ENCODE data around the gene CACNG7. TPM values are rescaled to one million over a fixed set of nuclear protein-coding genes. Genes with fewer than 3 reads are reported as not detected.

Gene CACNG7
- total RNA-seq, 1 experiment from 2014 or later: not detected

DNA sequence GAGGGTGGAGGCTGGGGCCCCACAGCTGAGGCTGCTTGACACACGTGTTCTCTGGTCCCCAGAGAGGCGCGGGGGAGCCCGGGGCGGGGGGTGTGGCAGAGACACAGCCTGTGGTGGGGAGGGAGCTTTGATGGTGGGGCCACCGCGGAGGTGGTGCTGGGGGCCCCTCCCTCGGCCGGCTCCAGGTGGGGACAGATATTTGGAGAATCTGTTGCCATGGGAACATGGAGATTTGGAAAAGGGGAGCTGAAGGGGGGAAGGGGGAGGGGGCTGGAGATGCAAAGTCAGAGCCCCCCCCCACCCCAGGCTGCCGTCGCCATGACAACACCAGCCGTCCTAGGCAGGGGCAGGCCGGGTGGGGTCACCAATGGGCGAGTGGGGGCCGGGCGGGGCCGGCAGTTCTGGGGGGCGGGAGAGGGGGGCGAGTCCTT, 25.8 kb upstream of the CACNG7 start:
- Histone ChIP-seq H3K79me2 (ENCODE audit: low read length) (no peaks in the 10 kb centered on the region), H3K4me1 (ENCODE audit: insufficient read depth, low read length) (peaks cover 20% of the 10 kb centered on the region), H3K27me3 (ENCODE audit: low read length) (peaks cover 33% of the 10 kb centered on the region), H3K9me2 (replicated peaks; ENCODE audit: low read length) (no peaks in the 10 kb centered on the region), H3K4me2 (ENCODE audit: low read length) (no peak overlapping the region), H3K27ac (ENCODE audit: low read length) (no peak overlapping the region), H4K20me1 (ENCODE audit: low read length) (no peaks in the 10 kb centered on the region), H3K9ac (ENCODE audit: low read length) (no peak overlapping the region), H3K9me3 (ENCODE audit: low read length) (no peaks in the 10 kb centered on the region), H3F3A (ENCODE audit: low read length, unreplicated experiment) (no peaks in the 10 kb centered on the region), H2AFZ (ENCODE audit: low read length) (no peak overlapping the region), H3K4me3 (ENCODE audit: low read length) (no peak overlapping the region), H3K36me3 (ENCODE audit: low read depth, low read length) (no peaks in the 10 kb centered on the region)
- ChIA-PET CTCF (interaction anchor here (0.7 kb wide), 1 partner anchor 18 kb away, joined by 3 read pairs; no protein-coding TSS in a partner anchor), POLR2A (ENCODE audit: unreplicated experiment) (no interaction called here)
- intact Hi-C loops (cut with micrococcal nuclease): no loop called here
- BruUV-seq (replicated peaks): no TSS peak
- DNase-seq: no peak
- TF ChIP-seq EZH2phosphoT487 (IDR thresholded peaks at IDR 0.05; ENCODE audit: borderline replicate concordance, low read length) (no peak; the same call in 1 of the 2 replicates), EZH2 (IDR thresholded peaks at IDR 0.05; ENCODE audit: low read length, unreplicated experiment) (no peak)
- TF ChIP-seq, protein P1, sequence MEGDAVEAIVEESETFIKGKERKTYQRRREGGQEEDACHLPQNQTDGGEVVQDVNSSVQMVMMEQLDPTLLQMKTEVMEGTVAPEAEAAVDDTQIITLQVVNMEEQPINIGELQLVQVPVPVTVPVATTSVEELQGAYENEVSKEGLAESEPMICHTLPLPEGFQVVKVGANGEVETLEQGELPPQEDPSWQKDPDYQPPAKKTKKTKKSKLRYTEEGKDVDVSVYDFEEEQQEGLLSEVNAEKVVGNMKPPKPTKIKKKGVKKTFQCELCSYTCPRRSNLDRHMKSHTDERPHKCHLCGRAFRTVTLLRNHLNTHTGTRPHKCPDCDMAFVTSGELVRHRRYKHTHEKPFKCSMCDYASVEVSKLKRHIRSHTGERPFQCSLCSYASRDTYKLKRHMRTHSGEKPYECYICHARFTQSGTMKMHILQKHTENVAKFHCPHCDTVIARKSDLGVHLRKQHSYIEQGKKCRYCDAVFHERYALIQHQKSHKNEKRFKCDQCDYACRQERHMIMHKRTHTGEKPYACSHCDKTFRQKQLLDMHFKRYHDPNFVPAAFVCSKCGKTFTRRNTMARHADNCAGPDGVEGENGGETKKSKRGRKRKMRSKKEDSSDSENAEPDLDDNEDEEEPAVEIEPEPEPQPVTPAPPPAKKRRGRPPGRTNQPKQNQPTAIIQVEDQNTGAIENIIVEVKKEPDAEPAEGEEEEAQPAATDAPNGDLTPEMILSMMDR (conservative IDR thresholded peaks at IDR 0.05; ENCODE audit: low read depth, low read length): no peak
- ATAC-seq: no peak

DNA sequence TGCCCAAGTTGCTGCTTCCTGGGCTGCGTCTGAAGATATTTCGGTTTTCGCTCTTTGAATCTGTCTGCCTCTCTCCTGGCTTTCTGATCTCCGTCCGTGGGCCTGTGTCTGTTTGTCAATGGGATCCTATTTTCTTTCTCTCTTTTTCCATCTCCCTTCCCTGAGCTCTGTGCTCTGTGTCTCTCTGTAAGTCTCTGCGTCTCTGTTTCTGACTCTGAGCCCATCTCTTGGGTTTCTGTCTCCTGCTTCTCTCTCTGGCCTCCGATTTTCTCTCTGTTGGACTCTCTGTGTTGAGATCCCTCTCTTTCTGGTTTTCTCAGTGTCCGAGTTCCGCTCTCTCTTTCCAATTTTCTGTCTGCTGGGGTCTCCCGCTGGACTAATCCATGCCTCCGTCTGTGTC, 25.3 kb upstream of the CACNG7 start:
- TF ChIP-seq, protein P1 (conservative IDR thresholded peaks at IDR 0.05; ENCODE audit: low read depth, low read length): no peak
- TF ChIP-seq EZH2 (IDR thresholded peaks at IDR 0.05; ENCODE audit: low read length, unreplicated experiment) (no peak), EZH2phosphoT487 (IDR thresholded peaks at IDR 0.05; ENCODE audit: borderline replicate concordance, low read length) (no peak)
- POLR2A ChIA-PET (ENCODE audit: unreplicated experiment): interaction anchor here (0.7 kb wide), 1 partner anchor 16 kb away, joined by 4 read pairs; the partner anchor contains the start of gene MYADM
- H2AFZ ChIP-seq (ENCODE audit: low read length): no peak overlapping the region

DNA sequence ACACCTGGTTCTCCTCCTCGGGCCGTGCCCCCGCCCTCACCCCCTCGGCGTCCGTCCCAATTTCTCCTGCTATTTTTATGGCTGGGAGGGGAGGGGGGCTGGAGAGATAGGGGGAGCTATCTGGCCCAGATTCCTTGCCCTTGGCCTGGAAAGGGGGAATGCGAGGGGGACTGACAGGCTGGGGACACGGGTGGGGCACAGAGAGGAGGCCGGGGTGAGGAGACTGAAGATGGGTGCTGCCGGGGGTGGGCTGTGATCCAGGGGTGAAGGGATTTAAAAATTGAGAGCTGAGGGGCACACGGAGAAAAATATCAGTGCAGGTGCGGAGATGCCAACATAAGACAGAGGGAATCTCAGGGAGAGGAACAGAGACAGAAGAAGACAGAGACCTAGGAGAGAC, 24.8 kb upstream of the CACNG7 start:
- H3K9me3 ChIP-seq (ENCODE audit: low read length): no peaks in the 10 kb centered on the region
- DNase-seq (no peak), ATAC-seq (no peak)
- no peak for TF ChIP-seq EZH2phosphoT487 (IDR thresholded peaks at IDR 0.05; ENCODE audit: borderline replicate concordance, low read length)
- TF ChIP-seq, protein P1 (conservative IDR thresholded peaks at IDR 0.05; ENCODE audit: low read depth, low read length): no peak
- no peak for TF ChIP-seq EZH2 (IDR thresholded peaks at IDR 0.05; ENCODE audit: low read length, unreplicated experiment)
- no peak overlapping the region for H3K4me2 ChIP-seq (ENCODE audit: low read length)
- no TSS peak for BruUV-seq (replicated peaks)
- no peaks in the 10 kb centered on the region for H3F3A ChIP-seq (ENCODE audit: low read length, unreplicated experiment)
- intact Hi-C loops (cut with micrococcal nuclease): no loop called here
- no peak overlapping the region for H3K4me3 ChIP-seq (ENCODE audit: low read length)
- no peaks in the 10 kb centered on the region for H4K20me1 ChIP-seq (ENCODE audit: low read length)
- no peaks in the 10 kb centered on the region for H3K79me2 ChIP-seq (ENCODE audit: low read length)
- ChIA-PET POLR2A (ENCODE audit: unreplicated experiment) (interaction anchor here (0.7 kb wide), 1 partner anchor 17 kb away, joined by 4 read pairs; the partner anchor contains the start of gene MYADM), CTCF (no interaction called here)
- no peaks in the 10 kb centered on the region for H3K9me2 ChIP-seq (replicated peaks; ENCODE audit: low read length)
- H3K9ac ChIP-seq (ENCODE audit: low read length): no peak overlapping the region
- no peak overlapping the region for H3K27ac ChIP-seq (ENCODE audit: low read length)
- no peak overlapping the region for H2AFZ ChIP-seq (ENCODE audit: low read length)
- peaks cover 33% of the 10 kb centered on the region for H3K27me3 ChIP-seq (ENCODE audit: low read length)
- H3K4me1 ChIP-seq (ENCODE audit: insufficient read depth, low read length): peaks cover 17% of the 10 kb centered on the region
- no peaks in the 10 kb centered on the region for H3K36me3 ChIP-seq (ENCODE audit: low read depth, low read length)

More for the DNA sequence above, 25.3 kb upstream of the CACNG7 start:
- H3K27me3 ChIP-seq (ENCODE audit: low read length): peaks cover 33% of the 10 kb centered on the region
- no peaks in the 10 kb centered on the region for H3K9me2 ChIP-seq (replicated peaks; ENCODE audit: low read length)
- no peaks in the 10 kb centered on the region for H3F3A ChIP-seq (ENCODE audit: low read length, unreplicated experiment)
- no peak overlapping the region for H3K4me3 ChIP-seq (ENCODE audit: low read length)
- no peaks in the 10 kb centered on the region for H4K20me1 ChIP-seq (ENCODE audit: low read length)
- ATAC-seq (no peak), DNase-seq (no peak)
- no peak overlapping the region for H3K9ac ChIP-seq (ENCODE audit: low read length)
- CTCF ChIA-PET: interaction anchor here (0.7 kb wide), 1 partner anchor 17 kb away, joined by 3 read pairs; no protein-coding TSS in a partner anchor
- no peak overlapping the region for H3K27ac ChIP-seq (ENCODE audit: low read length)
- intact Hi-C loops (cut with micrococcal nuclease): no loop called here
- BruUV-seq (replicated peaks): no TSS peak
- H3K4me1 ChIP-seq (ENCODE audit: insufficient read depth, low read length): peaks cover 20% of the 10 kb centered on the region
- no peaks in the 10 kb centered on the region for H3K9me3 ChIP-seq (ENCODE audit: low read length)
- H3K36me3 ChIP-seq (ENCODE audit: low read depth, low read length): no peaks in the 10 kb centered on the region
- H3K79me2 ChIP-seq (ENCODE audit: low read length): no peaks in the 10 kb centered on the region
- no peak overlapping the region for H3K4me2 ChIP-seq (ENCODE audit: low read length)

Data from PC-3 (cell line).